Umbilical cord (tissue), 2 donors: ENCODE data around the gene PAH. TPM values are rescaled to one million over a fixed set of nuclear protein-coding genes. Genes with fewer than 3 reads are reported as not detected.
"Not testable (repeated sequence)": the region's sequence is repeated elsewhere in the genome, so short reads cannot be mapped to it uniquely, and the experiment has no call there.

ENCODE experiments used
- DNase-seq: peaks from one replicate; pipeline ENCODE4 v3.0.0-alpha.2; 2015; ENCODE audit warnings: low spot score
- total RNA-seq: library from RNA; depleted of rRNA; stranded (reverse); fragments of >200 nt; gene quantifications from one replicate; pipeline ENCODE4 v1.2.3, GENCODE V29; 2014; ENCODE audit warnings: low replicate concordance; ENCODE audit not compliant: insufficient read depth

Gene PAH
- total RNA-seq, 1 donor from 2014 or later, result 2.2 TPM

DNA sequence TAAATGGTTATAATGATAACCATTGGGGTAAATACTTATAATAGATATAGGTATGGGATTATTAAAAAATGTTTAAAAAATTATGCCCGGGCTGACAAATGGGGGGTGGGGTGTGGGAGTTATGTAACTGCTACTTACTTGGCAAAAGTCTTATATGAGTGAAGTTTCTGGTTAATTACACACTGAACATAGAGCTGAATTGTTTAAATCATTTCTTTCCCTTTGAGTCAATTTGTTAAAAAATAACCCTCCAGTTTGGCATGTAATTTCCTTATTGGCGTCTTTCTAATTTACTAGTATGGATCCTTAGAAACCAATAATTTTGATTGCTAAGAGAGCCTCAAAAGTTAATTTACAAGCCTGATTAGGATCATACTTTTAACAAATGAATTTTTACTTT, 16.7 kb downstream of the PAH start:
- no peak for DNase-seq

DNA sequence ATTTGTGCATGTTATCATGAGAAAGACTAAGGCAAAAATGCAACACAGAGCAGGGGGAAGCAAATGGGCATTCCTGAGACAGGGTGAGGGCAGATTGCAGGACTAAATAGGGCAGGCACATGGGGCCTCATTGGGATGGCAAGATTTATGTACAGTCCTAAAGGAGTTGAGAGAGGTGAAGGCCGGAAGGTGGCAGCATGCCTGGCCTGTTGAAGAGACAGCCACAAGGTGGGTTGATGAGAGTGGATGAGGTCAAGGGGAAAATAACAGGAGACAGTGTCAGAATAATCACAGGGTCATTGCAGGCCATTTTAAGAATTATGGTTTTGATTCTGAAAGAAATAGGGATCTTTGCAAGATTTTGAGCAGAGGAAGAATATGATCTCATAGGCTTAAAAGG, 21.0 kb downstream of the PAH start:
- DNase-seq, result no peak

DNA sequence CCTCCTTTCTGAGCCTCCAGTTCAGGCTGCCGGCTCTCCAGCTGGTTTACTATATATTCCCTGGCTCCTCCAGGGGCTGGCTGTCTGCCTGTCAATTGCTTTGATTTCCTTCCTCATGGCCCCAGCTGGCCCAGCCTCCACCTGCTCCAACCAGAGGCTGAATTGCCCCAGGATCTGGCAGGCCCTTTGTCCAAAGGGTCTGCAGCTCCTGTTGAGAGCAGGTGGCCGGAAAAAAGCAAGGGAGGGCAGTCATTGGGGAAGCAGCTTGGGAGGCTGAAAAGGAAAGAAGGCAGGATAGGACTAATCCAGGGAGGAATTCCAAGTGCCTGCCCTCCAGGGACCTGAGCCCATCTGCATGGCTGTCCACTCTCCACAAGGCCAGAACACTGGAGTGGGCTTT, 25.3 kb downstream of the PAH start:
- DNase-seq, result no peak

DNA sequence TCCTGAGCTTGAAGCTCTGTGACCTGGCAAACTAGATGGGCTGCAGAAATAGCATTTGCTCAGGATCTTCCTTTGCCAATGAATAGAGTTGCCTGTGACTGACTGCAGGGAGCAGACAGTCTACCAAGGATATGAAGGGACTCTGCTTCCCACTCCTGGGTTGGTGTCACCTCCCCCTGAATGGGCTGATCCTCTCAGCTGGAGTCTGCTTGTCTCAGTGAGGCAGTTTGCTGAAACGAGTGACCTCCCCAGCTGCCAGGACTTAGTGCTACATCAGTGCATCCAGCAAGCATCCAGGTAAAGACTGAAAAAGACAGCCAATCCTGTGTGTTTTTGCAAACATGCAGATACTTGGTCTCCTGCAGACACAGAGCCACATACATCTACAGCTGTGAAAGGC, 28.5 kb downstream of the PAH start:
- no peak for DNase-seq

DNA sequence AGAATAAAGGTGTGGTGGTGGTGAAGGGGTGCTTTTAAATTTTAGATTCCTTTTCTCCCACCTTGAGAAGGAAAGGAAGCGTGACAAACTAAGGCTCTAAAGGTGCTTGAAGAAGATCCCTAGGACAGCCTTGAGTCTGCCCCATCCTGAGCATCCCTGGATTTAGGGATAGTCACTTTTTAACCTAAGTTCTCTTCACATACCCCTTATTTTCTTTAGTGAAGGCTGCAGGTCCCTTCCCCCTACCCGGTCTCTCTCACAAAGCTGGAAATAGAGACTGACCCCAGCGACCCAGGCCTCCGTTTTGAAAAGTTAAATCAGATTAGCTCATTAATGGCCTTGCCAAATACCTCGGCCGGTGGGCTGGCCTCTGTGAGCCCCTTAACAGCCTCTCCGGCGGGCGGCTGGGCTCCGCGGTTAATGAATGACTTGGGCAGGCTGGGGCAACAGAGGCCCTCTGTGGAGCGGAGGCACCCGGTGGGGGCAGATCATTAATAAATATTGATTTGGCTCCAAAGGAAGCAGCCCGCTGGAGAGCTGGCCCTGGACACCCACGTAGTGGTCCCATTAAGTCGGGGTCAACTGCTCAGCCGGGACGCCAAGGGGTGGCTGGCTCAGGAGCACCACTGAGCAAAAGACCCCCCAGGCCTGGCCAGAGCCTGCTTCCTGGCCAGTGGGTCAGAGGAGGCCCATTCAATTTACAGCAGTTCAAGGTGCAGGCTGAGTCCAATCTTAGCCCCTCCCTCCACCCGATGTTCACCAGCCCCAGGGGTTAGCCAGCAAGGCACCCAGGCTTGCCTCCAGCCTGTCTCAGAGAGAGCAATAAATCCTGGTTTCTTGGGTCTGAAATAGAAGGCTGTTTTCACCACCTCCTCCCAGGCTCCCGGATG, 31.8 kb downstream of the PAH start:
- DNase-seq, result no peak

DNA sequence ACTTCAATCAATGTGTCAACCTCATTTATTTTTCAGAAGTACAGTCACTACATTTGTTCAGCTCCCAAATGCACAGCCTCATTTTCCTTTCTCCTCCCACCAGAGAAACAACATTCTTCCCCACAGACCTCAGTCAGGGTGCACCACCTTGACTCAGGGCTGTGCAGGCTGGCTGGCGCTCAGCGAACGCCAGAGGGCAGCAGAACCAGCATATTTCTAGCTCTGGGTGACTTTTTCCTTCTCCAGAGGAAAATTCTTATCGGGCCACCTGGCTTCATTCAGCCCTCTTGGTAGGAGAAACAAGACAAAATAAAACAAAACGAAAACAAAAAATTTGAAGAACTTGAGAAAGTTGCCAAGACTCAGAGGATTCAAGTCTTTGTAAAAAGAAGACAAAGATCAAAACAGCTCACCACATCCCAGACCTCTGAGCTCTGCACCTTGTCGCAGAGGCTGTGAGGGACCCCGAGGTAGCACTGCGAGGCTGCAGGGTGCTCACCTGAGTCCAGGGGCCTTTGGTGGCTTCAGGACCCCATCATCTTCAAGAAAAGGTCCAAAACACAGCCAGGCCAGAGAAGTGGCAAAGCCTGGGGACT, 33.7 kb downstream of the PAH start:
- DNase-seq, result peak; percentile 64

DNA sequence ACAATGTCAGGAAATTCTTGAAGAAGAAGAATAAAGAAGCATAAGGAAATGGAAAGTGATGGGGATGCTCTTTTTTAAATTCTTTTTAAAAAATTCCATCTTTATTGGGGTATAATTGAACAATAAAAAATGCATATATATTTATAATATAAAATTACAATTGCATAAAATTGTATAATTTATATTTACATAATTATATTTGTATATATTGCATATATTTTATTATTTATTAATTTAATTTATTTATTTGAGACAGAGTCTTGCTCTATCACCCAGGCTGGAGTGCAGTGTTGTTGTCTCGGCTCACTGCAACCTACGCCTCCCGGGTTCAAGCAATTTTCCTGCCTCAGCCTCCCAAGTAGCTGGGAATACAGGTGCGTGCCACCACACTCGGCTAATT, 36.3 kb downstream of the PAH start:
- no peak for DNase-seq

DNA sequence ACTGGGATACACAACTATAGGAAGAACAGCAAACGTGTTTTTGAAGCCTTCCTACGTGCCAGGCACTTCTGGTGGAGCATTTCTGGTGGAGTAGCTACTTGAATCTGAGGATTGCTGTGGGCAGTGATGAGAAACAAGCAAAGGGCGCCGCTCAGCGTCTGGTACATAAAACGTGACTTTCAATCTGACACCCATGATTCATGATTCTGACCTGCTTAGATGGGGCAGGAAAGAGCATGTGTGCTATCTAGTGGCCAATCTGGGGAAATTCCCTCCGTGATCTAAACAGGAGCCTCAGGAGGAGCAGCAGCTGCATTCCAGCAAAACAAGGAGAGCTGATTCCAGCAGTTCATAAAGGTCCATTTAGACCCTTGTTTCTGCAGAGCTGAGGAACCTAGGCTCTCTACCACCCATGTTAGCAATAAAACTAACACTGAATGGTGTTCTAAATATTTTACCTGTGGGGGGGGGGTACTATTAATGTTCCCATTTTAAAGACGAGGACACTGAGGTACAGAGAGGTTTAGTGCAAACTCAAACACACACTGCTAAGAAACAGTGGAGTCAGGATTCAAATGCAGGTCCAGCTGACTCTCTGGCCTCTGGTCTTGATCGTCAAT, 37.8 kb downstream of the PAH start:
- peak; percentile 61 for DNase-seq

DNA sequence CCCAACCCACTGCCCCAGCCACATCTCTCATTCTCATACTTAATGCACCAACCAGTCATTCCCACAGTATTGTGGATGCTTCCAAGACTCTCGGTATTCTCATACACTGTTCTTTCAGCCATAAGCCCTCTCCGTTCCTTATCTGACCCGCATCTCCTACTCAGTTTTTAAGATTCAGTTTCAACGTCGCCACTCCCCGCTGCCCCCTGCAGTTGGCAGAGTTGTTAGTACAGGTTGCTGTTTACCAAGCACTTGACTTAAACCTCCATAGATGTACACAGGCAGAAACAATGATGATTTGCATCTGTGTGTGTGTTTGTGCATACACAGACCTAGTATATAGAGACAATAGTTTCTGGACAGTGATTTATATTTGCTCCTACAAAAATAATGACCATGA, 40.2 kb downstream of the PAH start:
- no peak for DNase-seq

DNA sequence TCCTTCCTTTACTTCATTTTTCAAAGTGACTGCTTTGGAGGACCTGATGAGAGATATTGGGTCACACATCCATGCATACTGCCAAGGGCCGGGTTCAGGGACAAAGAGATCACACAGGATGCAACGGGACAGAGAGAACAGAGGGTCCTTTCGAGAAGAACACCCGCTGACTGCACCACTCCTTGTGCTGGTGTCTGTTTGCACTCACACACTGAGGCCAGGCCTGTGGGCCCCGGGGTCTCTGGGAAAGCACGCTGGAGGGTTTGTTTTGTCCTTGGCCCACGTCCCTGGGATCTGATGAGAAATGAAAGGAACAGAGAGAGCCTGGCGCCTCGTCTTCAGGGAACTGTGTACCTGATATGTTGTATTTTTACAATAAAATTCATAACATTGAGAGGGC, 42.2 kb downstream of the PAH start:
- DNase-seq, result no peak

DNA sequence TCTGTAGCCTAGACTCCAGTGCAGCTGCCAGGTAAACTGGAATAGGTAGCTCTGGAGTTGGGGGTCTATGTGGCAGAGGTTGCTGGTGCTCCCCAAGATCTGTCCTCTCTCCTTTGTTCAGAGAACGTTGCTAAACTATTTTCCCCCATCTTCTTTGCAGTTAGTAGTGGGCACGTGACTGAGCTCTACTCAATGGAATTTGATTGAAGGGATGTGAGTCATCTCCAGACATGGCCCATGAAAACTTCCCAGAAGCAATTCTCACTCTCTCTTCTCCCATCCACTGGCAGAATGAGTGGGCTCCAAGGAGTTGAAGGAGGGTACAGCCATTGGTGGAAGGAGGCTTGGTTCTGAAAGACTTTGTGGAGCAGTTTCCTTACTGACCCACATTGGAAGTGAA, 44.0 kb downstream of the PAH start:
- DNase-seq, result no peak

DNA sequence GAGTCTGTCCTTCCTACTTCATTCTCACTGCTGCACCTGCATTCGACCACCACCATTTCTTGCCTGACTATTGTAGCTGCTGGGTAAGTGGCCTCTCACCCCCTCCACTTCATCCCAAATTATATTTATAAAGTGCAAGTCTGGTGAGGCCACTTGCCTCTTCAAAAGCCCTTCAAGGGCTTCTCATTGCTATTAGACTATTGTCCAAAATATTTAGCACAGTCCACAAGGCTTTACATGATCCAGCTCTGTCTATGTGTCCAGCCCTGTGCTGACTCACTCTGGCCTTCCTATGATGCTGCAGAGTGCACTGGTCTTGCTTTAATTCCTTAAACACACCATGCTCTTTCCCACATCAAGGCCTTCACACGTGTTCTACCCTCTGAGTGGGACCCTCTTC, 46.0 kb downstream of the PAH start:
- DNase-seq, result no peak

DNA sequence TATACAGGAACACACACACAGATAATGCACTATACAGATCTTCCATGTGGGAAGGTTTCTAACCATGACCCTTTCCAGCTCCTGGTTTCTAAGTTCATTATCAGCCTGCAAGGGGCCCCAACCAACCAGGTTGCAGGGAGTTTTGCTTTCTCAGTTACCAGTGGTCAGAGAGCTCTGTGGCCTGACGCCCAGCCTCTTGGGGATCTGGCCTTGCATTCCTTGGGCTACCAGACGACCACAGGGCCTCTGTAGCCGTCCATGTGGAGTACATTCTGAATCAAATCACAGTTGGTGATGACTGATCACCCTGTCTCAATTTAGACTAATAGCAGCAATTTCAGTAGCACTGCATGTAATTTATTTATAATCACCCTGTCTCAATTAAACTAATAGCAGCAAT, 47.5 kb downstream of the PAH start:
- no peak for DNase-seq

DNA sequence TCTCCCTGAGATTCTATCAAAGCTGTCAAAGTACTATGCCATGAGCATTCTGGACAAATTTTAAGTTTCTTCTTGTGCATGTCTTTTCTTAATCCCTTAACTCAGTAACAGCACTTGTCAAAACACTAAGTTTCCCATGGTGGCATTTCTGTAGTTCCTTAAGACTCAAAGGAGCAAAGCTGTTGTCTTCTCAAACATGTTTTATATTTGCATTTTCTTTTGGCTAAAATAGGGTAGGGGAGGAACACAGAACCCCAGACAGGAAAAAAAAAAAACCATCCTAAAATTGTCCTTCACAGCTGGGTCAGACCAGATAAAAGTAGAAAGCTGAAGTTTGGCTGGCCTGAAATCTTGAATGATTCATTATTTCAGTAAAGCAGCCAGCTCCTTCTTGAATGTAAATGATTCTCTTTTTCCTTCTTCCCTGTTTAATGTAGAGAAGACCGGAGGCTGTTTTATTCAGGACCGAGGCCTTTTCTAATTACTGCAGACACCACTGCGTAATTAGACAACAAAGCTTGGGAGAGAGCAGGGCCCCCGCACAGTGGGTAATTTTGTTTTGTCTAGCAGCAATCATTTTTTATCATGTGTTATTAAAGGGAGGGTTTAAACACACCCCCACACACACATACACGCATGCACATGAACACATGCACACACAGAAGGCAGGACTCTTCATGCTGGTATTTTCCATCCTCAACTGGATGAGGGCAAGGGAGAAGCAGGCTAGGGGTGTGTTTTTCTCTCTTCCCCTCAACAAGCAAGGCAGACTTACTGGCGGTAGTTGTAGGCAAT, 51.0 kb downstream of the PAH start:
- peak; percentile 11 for DNase-seq

DNA sequence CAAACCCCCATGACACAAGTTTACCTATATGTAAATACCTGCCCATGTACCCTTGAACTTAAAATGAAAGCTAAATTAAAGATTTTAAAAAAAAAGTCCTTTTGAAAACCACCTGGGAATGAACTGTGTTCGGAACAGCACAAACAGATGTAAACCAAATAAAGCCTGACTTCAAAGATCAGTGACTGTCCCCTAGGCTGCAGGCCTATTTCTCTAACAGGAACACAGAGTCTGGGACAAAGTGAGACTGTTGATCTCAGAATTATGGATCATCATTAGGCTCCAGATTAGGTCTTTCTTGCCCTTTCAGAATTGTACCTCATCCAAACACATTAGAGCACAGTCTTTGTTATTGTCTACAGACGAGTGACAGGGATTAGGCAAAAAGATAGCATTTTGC, 54.6 kb downstream of the PAH start:
- no peak for DNase-seq

DNA sequence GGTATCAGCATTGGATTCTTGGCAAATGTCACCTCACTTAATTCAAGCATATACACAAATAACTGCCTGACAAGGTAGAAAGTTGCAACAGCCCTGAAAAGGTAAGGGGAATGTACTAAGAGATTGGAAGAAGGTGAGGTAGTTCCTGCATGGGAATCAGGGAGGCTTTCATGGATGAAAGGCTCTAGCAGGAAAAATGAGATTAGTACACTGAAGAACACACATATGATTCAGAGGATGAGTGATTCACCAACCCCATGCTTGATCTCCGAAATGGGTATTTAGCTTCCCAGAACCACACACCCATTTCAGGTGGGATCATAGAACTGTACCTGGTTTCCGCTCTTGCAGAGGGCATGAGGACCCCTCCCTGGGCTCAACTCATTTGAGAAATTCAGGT, 65.8 kb downstream of the PAH start:
- no peak for DNase-seq

DNA sequence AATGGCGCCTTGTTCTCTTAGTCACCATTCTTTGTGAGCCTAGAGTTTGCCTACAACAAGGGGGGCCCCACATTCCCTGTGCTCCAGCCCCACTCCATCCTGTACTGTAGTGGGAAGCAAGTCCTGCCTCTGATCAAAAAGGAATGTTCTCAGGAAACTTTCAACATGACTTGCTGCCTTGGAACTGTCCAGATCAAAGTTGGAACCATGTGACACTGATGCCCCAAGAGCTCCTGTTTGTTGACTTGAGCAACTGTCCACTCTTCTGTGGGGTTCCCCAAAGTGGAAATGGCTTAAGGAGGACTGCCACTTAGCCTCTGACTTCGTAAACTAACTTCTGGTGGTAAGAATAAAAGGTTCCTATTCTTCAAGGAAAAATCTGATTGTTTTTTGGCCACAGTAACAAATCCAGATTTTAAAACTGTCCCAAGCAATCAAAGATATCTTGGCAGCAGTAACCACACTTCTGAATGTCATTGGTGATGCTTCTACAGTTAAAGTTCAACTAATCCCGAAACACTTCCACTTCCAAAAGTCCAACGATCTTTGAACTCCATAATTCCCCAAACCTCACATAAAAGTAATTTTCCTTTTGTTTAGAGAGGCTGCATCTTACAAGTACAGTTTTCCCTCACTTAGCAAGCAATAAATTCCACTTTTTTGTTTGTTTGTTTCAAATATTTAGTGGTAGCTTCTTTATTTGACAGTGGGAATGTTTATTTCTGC, 67.2 kb downstream of the PAH start:
- DNase-seq, result no peak

DNA sequence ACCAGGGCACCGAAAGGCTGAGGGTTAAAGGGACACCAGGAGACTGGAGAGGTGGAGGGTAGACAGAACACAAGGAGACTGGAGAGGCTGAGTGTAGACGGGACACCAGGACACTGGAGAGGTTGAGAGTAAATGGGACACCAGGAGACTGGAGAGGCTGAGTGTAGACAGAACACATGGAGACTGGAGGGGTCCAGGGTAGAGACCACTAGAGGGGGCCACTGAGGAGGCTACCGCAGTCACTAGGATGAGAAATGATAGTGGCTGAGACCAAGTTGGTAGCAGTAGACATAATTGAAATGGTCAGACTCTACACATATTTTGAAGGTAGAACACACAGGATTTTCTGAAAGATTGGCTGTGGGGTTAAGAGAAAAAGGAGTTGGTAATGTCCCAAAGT, 68.2 kb downstream of the PAH start:
- DNase-seq, result no peak

DNA sequence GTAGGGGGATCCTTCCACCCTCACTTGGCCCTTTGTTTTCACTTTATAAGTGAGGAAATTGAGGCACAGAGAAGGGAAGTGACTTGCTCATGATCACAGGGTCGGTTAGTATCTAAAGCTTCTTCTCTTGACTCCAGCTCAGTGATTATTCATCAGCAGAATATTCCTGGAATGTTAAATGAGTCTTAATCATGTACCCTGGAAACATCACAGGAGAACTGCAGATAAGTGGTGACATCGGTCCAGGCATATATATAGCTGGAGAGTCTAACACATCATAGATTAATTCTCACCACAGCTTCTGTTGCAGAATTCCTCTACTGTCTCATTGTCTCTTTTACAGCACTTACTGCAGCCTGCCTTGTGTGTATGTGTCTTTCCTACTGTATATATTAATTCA, 69.9 kb downstream of the PAH start:
- DNase-seq, result no peak

DNA sequence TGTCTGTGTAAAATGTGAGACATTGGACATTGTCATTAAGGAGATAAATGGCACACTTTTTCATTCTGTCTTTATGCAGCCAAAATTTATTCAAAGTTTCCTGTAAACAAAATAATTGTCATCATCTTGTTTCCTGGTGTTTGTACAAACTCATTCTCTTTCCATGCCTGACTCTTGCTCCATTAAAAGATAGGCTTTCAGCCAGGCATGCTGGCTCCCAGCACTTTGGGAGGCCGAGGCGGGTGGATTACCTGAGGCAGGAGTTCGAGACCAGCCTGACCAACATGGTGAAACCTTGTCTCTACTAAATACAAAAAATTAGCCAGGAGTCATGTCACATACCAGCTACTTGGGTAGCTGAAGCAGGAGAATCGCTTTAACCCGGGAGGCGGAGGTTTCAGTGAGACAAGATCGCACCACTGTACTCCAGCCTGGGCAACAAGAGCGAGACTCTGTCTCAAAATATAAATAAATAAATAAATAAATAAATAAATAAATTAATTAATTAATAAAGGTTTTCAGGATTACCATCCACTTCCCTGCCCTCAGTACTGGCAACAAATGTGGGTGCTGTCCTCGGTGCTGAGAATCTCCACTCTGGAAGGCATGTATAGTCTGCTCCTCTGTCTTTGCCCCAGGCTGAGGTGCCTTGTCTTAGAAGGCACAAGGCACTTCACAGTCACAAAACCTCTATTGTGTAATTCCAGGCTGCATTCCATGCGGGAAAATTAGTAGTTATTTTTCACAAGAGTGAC, 83.2 kb downstream of the PAH start:
- peak; percentile 56 for DNase-seq

DNA sequence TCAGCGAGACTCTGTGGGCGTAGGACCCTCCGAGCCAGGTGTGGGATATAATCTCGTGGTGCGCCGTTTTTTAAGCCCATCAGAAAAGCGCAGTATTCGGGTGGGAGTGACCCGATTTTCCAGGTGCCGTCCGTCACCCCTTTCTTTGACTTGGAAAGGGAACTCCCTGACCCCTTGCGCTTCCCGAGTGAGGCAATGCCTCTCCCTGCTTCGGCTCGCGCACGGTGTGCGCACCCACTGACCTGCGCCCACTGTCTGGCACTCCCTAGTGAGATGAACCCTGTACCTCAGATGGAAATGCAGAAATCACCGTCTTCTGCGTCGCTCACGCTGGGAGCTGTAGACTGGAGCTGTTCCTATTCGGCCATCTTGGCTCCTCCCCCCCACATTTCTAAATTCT, 84.2 kb downstream of the PAH start:
- not testable (repeated sequence) for DNase-seq
